GM21786 (cell line): ENCODE results near the gene DCBLD2.

Source experiments
- ATAC-seq: cut with Tn5 transposase; IDR thresholded peaks from one replicate; pipeline ENCODE4 v1.9.1; 2021; ENCODE audit not compliant: unreplicated experiment

Gene DCBLD2

DNA sequence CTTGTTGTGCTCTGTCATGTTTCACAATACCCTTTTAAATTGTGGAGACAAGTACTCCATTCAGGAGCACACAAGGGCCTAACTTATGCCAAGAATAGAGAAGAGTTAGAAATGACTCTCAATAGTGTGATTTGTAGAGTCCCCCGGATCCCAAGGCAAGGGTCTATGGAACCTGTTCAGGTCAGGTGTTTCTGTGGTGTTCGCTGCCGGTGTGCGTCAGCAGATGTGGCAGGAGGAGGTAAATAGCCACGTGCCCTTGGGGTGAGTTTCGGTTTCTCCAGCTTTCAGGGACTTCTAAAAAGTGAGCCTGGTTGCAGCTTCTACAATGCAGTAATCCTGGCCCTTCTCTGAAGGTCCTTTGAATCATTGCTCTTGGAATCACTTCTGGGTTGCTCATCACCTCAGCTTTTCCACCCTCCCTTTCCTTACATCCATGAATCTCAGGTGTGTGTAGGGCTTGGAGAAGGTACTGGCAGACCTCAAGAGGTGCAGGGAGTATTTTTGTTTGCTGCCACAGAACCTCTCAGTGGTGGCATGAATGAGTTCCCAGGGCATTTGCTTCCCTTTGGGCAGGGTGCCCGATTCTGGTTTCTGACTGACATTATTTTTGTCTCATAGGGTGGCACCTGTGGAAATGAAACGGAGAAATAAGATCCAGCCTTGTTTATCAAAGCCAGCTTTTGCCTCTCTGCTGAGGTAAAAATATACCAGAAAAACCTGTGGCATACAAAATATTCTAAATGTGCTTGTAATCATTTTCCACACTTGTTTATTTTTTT is 131.0 kb downstream of the DCBLD2 start:
- peak; percentile 48 for ATAC-seq

DNA sequence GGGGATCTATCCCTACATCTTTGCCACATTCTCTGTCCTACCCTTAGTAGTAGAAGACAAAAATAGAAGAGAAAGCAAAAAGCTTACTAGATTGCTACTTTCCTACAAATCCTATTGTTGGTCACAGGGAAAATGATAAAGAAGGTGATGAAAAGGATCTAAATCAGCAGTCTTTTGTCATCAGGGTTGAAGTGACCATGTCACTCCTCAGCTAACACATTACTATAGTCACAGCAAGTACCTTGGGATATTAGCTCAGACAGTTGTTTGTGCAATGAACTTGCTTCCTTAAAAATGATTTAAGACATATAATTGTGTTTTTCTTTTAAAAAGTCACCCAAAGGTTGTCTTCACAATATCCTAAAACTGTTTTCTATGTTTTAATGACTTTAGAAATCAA is 132.0 kb downstream of the DCBLD2 start:
- no peak for ATAC-seq

DNA sequence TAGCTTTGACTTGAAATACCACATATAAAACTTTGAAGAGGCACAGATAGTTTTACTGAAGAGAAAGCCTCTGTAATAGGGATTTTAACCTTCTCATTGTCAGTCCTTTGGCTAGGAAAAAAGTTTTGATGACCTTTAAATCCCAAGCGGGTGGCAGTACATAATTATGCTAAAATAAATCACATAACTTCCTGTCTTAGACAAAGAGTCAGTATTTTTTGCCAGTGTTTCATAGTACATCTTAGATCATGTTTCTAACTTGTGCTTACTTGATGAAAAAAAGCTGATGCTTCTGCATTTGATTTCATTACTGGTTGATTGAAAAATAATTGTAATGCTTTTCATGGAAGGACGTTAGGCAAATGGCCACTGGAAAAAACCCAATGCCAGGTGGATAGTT is 132.5 kb downstream of the DCBLD2 start:
- ATAC-seq, result no peak

DNA sequence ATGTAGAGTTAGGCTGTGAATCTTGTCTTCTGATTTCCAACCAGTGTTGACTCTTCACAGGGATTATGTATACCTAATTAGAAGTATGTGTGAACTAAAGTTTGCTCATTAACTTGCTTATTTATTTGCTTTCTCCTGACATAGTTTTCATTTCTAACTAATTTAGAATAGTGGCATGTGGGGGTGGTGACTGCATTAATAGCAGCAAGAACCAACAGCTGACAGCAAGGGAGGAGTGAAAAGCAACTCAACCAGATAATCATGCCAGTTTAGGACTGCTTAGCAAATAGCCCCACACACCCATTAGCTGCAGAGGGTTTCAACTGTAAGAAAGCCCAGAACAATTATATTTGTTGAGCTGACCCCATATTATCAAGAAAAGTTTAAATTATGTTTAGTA is 134.6 kb downstream of the DCBLD2 start:
- no peak for ATAC-seq

DNA sequence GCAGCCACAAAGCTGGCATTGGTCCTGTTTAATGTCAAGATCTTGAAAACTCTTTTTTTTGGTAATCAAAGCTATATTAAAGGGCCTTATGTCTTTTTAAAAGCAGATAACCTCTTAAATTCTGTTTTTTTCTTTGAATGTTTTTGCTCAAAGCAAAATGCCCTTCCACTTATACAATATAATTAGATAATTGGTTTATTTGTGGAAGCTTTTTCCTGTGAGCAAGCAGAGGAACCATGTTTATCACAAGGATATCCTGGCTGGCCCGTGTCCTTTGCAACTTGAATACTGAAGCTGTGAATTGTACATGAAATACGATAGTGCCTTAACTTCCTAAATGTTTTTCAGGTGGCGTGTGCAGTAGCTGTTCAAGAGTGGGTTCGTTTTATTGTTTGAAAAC is 135.8 kb downstream of the DCBLD2 start:
- no peak for ATAC-seq

DNA sequence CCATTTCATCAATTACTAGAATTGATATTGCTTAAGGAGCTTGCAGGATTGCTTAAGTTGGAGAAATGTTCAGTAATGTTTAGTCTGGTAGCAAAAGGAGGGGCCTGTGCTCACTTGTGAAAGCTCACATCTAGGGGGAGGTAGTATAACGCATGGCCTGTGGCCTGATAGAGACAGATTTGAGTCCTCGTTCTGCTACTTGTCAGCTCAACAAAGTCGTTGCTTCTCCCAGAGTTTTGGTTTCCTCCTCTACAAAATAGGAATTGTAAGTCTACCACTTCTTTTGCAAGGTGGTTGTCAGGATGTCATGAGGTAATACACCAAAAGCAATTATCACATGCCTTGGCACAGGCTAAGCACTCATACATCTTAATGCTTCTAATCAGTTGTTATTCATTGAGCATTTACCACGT is 137.0 kb downstream of the DCBLD2 start:
- no peak for ATAC-seq

DNA sequence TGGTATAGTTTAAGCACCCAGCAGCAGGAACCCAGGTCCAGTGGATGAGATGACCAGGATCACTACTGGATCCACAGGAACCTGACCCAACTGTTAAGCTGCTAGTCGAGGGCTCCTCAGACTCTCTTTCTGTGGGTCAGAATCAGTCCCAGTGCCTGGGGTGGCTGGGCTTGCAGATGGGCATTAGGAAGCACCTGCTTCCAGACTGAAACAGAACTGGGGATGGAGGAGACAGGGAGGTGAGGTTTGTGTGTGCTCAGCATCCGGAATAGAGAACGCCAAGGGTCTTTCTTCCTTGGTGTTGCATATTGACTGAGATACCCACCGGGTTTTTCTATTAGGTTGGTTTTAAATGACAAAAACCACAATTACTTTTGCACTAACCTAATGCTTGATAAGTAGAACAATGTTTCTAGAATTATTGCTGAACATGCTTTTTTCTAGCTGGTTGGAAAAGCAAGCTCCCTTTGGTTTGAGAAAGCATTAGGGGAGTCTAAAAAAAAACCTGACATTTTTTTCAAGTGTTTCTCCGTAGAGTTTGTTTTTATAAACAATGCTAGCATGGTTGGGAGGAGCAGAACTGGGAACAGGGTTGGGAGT is 137.6 kb downstream of the DCBLD2 start:
- no peak for ATAC-seq

DNA sequence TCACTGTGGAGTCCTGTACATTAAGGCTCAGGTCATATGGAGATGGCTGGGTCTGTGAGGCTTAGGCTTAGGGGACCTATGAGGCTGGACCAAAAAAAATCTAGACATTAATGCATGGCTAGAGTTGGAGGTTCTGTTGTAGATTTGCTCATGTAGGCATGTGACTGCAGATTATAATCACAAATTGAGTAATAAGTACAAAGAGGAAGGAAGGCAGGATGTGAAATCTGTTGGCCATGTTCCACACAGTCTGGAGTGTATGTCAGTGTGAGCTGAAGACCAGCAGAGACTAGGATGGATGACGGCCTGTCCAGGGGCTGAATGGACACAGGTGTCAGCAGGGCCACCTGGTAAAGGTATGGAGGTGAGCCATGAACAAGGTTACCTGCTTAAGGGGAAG is 138.4 kb downstream of the DCBLD2 start, which contains the start of gene ST3GAL6:
ST3GAL6 (plus strand) TSS at position 265 of the 400 bp plus-strand sequence. CDS start 5,101 bp downstream, outside the sequence.
- ATAC-seq, result peak; percentile 58

DNA sequence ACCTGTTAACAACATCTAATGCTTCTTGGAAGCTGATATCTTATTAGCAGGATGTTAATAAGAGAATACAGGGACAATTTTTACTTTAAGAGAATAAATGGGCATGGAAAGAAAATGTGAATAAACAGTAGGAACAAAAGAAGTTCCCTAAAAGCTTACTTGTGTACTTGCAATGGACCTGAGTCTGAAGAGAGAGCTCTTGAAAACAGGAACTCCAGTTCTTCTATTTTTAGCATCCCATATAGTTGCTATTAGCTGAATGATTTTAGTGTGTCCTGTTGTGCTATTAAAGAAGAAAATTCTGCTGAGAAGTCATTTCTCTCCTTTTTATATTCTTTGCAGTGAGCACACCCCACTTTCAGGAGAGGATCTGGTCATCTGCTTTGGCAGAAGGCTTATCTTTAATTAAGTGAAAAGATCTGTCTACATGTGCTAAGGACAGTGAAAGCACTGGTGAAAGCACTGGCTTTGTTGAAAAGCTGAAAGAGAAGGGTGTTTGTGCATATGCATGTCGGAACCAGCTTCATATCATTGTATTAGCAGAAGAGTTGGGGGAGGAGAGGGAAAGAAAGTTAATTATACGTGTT is 139.8 kb downstream of the DCBLD2 start:
- ATAC-seq, result no peak

DNA sequence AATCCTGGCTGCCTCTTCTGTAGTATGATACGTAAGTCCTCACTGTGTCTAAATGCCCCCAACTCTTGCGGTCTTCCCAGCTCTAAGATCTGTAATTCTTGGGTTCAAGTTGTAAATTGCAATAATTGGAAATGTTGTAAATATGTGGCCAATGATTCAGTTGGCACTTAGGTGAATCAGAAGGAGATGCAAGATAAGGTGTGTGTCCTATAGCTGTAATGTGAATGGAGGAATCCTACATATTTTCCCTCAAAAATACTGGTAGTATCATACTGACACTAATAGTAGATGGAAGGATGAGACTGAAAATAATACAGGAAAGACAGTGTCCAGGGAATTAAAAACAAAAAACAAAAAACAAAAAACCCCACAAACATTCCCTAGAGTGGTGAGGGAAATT is 141.9 kb downstream of the DCBLD2 start:
- no peak for ATAC-seq

DNA sequence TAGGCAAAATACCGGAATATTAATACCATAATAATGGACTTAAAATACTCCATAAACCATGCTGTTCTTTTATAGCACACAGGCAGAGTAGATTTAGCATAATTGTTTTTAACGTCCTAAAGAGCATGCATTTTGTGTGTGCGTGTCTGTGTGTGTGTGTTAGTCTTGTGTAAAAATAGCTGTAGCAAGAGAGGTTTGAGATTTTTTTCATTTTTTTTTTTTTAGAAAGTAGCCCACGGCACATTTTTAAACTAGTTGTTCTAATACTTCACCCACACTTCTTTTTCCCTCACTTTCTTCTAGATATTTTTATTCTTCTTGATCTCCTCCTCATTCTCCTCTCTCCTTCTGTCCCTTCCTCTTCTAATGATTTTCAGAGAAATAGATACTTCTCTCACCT is 145.9 kb downstream of the DCBLD2 start:
- no peak for ATAC-seq

DNA sequence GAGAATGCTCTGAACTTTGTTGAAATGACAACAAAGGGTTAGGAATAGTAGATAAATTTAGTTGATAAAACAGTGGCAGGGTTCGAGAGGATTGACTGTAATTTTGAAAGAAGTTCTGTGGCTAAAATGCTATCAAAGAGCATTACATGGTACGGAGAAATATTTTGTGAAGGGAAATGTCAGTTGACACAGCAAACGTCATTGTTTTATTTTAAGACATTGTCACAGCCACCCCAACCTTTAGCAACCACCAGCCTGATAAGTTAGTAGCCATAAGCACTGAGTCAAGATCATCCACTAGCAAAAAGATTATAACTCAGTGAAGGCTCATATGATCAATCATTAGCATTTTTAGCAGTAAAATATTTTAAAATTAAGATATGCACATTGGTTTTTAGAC is 147.0 kb downstream of the DCBLD2 start:
- no peak for ATAC-seq

DNA sequence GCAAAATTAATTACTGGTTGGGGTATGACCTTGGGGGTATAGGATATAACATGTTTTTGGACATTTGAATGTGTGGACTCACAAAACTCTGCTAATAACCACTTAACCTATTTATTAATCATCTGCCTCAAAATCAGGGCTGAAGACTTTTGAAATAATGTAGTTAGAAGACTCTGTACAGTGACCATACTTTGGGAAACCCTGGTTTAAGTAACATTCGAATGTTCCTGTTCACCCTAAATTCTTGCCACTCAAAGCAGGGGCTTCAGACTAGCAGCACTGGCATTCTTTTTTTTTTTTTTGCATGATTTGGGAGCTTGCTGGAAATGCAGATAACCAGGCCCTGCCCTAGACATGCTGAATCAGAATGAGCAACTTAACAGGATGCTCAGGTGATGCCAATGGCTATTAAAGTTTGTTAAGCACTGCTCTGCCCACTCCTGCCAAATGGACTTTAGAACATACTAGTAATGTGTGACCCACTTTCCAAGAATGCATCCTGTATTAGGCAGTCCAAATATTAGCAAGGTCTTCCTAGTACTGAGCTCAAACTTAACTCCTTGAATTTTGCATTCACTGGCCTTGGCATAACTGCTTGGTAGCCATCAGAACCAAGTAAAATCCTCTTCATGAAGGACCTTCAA is 151.1 kb downstream of the DCBLD2 start:
- no peak for ATAC-seq

DNA sequence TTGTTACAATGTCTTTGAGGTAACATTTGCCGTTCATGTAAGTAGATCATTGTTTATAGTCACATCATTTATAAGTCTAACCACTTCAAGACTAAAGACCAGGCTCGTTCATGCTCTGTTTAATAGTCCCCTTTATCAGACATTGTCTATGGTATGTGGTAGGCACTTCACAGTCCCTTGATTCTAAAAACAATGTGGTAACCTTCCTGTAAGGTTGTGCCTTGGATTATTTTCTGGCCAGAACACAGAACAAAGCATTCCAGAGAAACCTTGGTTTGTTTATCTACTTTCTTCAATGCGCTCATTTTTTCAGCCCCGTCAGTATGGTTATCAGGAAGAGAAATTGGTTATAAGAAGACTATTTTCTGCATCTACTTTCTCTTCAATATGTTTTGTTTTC is 154.6 kb downstream of the DCBLD2 start:
- no peak for ATAC-seq

DNA sequence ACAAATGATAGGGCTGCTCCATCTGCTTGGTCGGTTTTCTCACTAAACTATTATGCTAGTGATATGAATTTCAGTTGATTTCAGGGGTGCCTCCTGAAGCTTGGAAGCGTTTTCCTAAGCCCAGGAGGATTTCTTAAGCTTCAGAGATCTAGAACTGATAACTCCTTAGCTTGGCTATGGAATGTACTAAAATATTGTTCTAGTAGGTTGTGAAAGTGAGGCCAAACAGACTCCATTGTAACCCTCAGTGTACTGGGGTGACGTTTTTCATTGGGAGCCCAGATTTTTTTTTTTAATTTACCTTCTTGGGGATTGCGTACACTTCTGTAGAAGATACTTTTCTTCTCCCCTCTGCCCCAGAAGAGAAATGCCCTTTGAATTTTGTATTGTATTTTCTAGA is 155.4 kb downstream of the DCBLD2 start:
- ATAC-seq, result no peak
